IMR-90 (cell line): ENCODE data around the gene FKBP1B. TPM values are rescaled to one million over a fixed set of nuclear protein-coding genes. Genes with fewer than 3 reads are reported as not detected.
A peak's percentile ranks its signal among the peaks of the same experiment; 100 is the strongest.

Experiments
- ATAC-seq: fragments of 200-7000 bp; cut with Tn5 transposase; 2 replicates; pipeline ENCODE4 v1.9.1; 2020; ENCODE audit warnings: low read depth, mild to moderate bottlenecking, moderate library complexity
- BruUV-seq: library from RNA; stranded (reverse); fragments of 400-500 nt; replicated peaks from 2 replicates; lab custom pipeline; 2021; lab: Mats Ljungman, UMichigan
- CTCF ChIA-PET: fragments of 300-600 bp; formaldehyde crosslinking; extraction: SDS; loops from one replicate; lab custom pipeline; 2021; ENCODE audit warnings: antibody characterized with exemption; lab: Yijun Ruan, JAX
- POLR2A ChIA-PET: fragments of 300-600 bp; sonication (Branson Sonifier 250); formaldehyde crosslinking; loops from one replicate; lab custom pipeline; 2022; ENCODE audit warnings: antibody characterized with exemption; ENCODE audit not compliant: unreplicated experiment; lab: Charles Lee
- DNase-seq: peaks from one replicate; pipeline ENCODE4 v3.0.0; 2013
- H2AFZ ChIP-seq: replicated peaks from 2 replicates; pipeline ENCODE3; 2013; ENCODE audit warnings: low read length, mild to moderate bottlenecking; ENCODE audit not compliant: poor library complexity
- H2AK5ac ChIP-seq: 2 replicates; pipeline ENCODE4 v1.6.1; 2013; ENCODE audit warnings: low read depth, low read length, inconsistent platforms
- H2AK9ac ChIP-seq: replicated peaks from 2 replicates; pipeline ENCODE3; 2013; ENCODE audit warnings: mild to moderate bottlenecking, low read depth, low read length, moderate library complexity; ENCODE audit not compliant: poor library complexity
- H2BK120ac ChIP-seq: 2 replicates; pipeline ENCODE4 v1.6.1; 2013; ENCODE audit warnings: low read depth, low read length, inconsistent platforms
- H2BK15ac ChIP-seq: 3 replicates; pipeline ENCODE4 v1.6.1; 2013; ENCODE audit warnings: low read depth, low read length, inconsistent platforms
- H2BK20ac ChIP-seq: 2 replicates; pipeline ENCODE4 v1.6.1; 2013; ENCODE audit warnings: low read depth, mild to moderate bottlenecking, inconsistent platforms, low read length, moderate library complexity
- H2BK5ac ChIP-seq: 2 replicates; pipeline ENCODE4 v1.6.1; 2013; ENCODE audit warnings: mild to moderate bottlenecking, low read depth, low read length, inconsistent platforms; ENCODE audit not compliant: poor library complexity, severe bottlenecking
- H3K14ac ChIP-seq: replicated peaks from 2 replicates; pipeline ENCODE4 v1.6.1; 2013; ENCODE audit warnings: low read depth, low read length, inconsistent platforms
- H3K18ac ChIP-seq: 2 replicates; pipeline ENCODE4 v1.6.1; 2013; ENCODE audit warnings: low read depth, low read length, control low read depth
- H3K23ac ChIP-seq: 2 replicates; pipeline ENCODE4 v1.6.1; 2013; ENCODE audit warnings: low read depth, low read length, inconsistent platforms
- H3K27ac ChIP-seq: 2 replicates; pipeline ENCODE4 v1.5.1; 2013; ENCODE audit warnings: mild to moderate bottlenecking, control low read depth, low read length; ENCODE audit not compliant: insufficient read depth
- H3K27me3 ChIP-seq: 2 replicates; pipeline ENCODE4 v1.6.1; 2013; ENCODE audit warnings: low read length; ENCODE audit not compliant: control insufficient read depth, insufficient read depth
- H3K36me3 ChIP-seq: 2 replicates; pipeline ENCODE4 v1.6.1; 2013; ENCODE audit warnings: low read length, mixed read lengths; ENCODE audit not compliant: control insufficient read depth, insufficient read depth
- H3K4ac ChIP-seq: 2 replicates; pipeline ENCODE4 v1.6.1; 2013; ENCODE audit warnings: low read depth, low read length, inconsistent platforms
- H3K4me1 ChIP-seq: 2 replicates; pipeline ENCODE4 v1.6.1; 2013; ENCODE audit warnings: low read length, mixed read lengths; ENCODE audit not compliant: control insufficient read depth, insufficient read depth
- H3K4me2 ChIP-seq: 2 replicates; pipeline ENCODE4 v1.6.1; 2013; ENCODE audit warnings: low read depth, mild to moderate bottlenecking, control low read depth, low read length, moderate library complexity
- H3K4me3 ChIP-seq: 2 replicates; pipeline ENCODE4 v1.5.1; 2013; ENCODE audit warnings: low read depth, mild to moderate bottlenecking, control low read depth, low read length, moderate library complexity; ENCODE audit not compliant: insufficient read depth
- H3K56ac ChIP-seq: 2 replicates; pipeline ENCODE4 v1.6.1; 2013; ENCODE audit warnings: low read length, inconsistent platforms; ENCODE audit not compliant: insufficient read depth; ENCODE audit errors: extremely low read depth
- H3K79me1 ChIP-seq, 2 experiments: 2 replicates each; pipeline ENCODE4 v1.6.1; 2013; ENCODE audit warnings: low read length in 2 of 2, inconsistent platforms in 1 of 2, low read depth in 1 of 2
- H3K9ac ChIP-seq: 2 replicates; pipeline ENCODE4 v1.6.1; 2013; ENCODE audit warnings: low read depth, low read length, control low read depth
- H3K9me1 ChIP-seq: 2 replicates; pipeline ENCODE4 v1.6.1; 2013; ENCODE audit warnings: low read length, inconsistent platforms; ENCODE audit not compliant: insufficient read depth
- H3K9me3 ChIP-seq: 2 replicates; pipeline ENCODE4 v1.6.1; 2013; ENCODE audit warnings: low read length; ENCODE audit not compliant: control insufficient read depth, insufficient read depth
- H4K20me1 ChIP-seq: 2 replicates; pipeline ENCODE4 v1.6.1; 2013; ENCODE audit warnings: low read length, inconsistent platforms; ENCODE audit not compliant: insufficient read depth
- H4K5ac ChIP-seq: 2 replicates; pipeline ENCODE4 v1.6.1; 2013; ENCODE audit warnings: mild to moderate bottlenecking, low read depth, low read length, control low read depth
- H4K8ac ChIP-seq, 2 experiments: 2 replicates each; pipeline ENCODE4 v1.6.1; 2013; ENCODE audit warnings: low read depth in 2 of 2, low read length in 2 of 2, control low read depth in 1 of 2, inconsistent platforms in 1 of 2
- H4K91ac ChIP-seq: 2 replicates; pipeline ENCODE4 v1.6.1; 2013; ENCODE audit warnings: low read depth, low read length, inconsistent platforms; ENCODE audit not compliant: insufficient read depth
- BHLHE40 ChIP-seq: fragments of 150-350 bp; IDR thresholded peaks from 2 replicates; pipeline ENCODE4 v1.6.1; 2016; ENCODE audit warnings: mild to moderate bottlenecking, low read depth, low read length
- CEBPB ChIP-seq: IDR thresholded peaks from 2 replicates; pipeline ENCODE4 v1.6.1; 2012; ENCODE audit warnings: low read depth, low read length, improper control_type of control experiment
- CHD1 ChIP-seq: IDR thresholded peaks from 2 replicates; pipeline ENCODE4 v1.6.1; 2012; ENCODE audit warnings: low read depth, low read length, improper control_type of control experiment
- MAFK ChIP-seq: IDR thresholded peaks from 2 replicates; pipeline ENCODE4 v1.6.1; 2012; ENCODE audit warnings: low read depth, low read length, improper control_type of control experiment
- NFE2L2 ChIP-seq: fragments of 150-350 bp; IDR thresholded peaks from 2 replicates; pipeline ENCODE4 v1.6.1; 2016; ENCODE audit warnings: low read depth, mild to moderate bottlenecking, low read length
- POLR2A ChIP-seq: IDR thresholded peaks from 2 replicates; pipeline ENCODE4 v1.6.1; 2012; ENCODE audit warnings: mild to moderate bottlenecking, low read depth, low read length
- RCOR1 ChIP-seq: IDR thresholded peaks from 2 replicates; pipeline ENCODE4 v1.6.1; 2012; ENCODE audit warnings: mild to moderate bottlenecking, low read length, improper control_type of control experiment; ENCODE audit not compliant: insufficient replicate concordance
- RFX5 ChIP-seq: IDR thresholded peaks from 2 replicates; pipeline ENCODE4 v1.8.0; 2012; ENCODE audit warnings: low read depth, mild to moderate bottlenecking, low read length, moderate library complexity
- WGBS, 2 experiments: methylation state at CpG; one replicate each; pipeline versions ENCODE4 v1.1.5 to v1.1.7; 2013; ENCODE audit warnings: missing lambda C conversion rate in 2 of 2; ENCODE audit not compliant: insufficient read length in 1 of 2; ENCODE audit errors: extremely low coverage in 2 of 2; 5-methylcytosine and 5-hydroxymethylcytosine counted together
- dilution Hi-C: fragments of 300-500 bp; cut with HindIII; formaldehyde crosslinking; loops from one replicate; pipeline ENCODE4 v1.14.3; 2018; ENCODE audit warnings: low sequenced_read_pairs; ENCODE audit not compliant: unreplicated experiment
- in situ Hi-C: fragments of 300-500 bp; cut with MboI; formaldehyde crosslinking; loops from 3 replicates; pipeline ENCODE4 v1.14.3; 2019; ENCODE audit warnings: low sequenced_read_pairs, inconsistent platforms, mixed read lengths
- intact Hi-C: fragments of 100-400 bp; cut with micrococcal nuclease; formaldehyde crosslinking; loops from 2 replicates; pipeline ENCODE4 v1.10.0; 2022
- polyA plus RNA-seq, 3 experiments: library from polyadenylated mRNA; depleted of rRNA; stranded (reverse); fragments of >200 nt; gene quantifications; 2 replicates each; pipeline ENCODE4 v1.2.3, GENCODE V29; 2012; ENCODE audit warnings: low replicate concordance in 1 of 3
- total RNA-seq: library from RNA; depleted of rRNA; stranded (reverse); fragments of >200 nt; gene quantifications from 2 replicates; pipeline ENCODE4 v1.2.3, GENCODE V29; 2012
- TF ChIP-seq, protein P1 (sequence below): fragments of 150-350 bp; IDR thresholded peaks from 2 replicates; pipeline ENCODE4 v1.6.1; 2016; ENCODE audit warnings: low read depth, mild to moderate bottlenecking, low read length, moderate library complexity, borderline replicate concordance
- TF ChIP-seq, protein P2 (sequence below): fragments of 150-350 bp; IDR thresholded peaks from 2 replicates; pipeline ENCODE4 v1.6.1; 2017; ENCODE audit warnings: mild to moderate bottlenecking, antibody characterized with exemption, low read length, low read depth

FKBP1B gene
- total and polyA plus RNA-seq, 2 of the 4 experiments (the other 2 are of a cell fraction): 10.2 to 15.1 TPM

DNA sequence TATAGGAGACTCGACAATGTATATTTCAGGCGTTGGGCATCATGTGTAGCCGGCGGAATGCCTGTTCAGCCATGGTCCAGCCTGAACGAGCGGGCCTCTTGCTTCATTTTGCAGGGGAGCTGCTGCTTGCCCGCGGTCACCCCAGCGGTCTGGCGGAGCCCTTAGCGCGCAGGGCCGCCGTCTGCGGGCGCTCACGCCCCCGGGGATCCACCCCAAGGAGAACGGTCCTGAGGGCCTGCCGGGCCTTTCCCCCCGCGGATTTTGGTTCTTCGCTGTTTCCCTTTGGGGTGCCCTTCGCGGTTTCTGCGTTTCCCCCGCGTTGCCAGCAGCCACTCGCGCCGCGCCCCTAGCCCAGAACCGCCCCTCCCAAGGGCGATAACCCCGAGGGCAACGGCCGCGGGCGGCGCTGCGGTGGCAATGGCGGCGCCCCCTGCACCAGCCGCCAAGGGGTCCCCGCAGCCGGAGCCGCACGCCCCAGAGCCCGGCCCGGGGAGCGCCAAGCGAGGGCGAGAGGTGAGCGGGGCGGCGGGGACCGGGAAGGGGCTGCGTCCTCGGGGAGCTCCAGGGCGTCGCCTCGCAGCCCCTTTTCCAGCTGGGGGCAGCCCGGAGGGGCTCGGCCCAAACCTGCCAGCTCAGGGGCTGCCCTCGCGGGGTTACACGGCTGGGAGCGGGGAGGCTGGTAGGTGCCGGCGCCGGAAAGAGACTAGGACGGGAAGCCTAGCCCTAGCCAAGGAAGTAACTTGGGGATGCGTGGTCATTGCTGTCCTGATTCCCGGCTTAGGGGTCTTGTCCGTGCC lies 39.7 kb upstream of the FKBP1B start, which contains the start of gene MFSD2B (continued):
- TF ChIP-seq, protein P1, sequence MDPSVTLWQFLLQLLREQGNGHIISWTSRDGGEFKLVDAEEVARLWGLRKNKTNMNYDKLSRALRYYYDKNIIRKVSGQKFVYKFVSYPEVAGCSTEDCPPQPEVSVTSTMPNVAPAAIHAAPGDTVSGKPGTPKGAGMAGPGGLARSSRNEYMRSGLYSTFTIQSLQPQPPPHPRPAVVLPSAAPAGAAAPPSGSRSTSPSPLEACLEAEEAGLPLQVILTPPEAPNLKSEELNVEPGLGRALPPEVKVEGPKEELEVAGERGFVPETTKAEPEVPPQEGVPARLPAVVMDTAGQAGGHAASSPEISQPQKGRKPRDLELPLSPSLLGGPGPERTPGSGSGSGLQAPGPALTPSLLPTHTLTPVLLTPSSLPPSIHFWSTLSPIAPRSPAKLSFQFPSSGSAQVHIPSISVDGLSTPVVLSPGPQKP: no peak

DNA sequence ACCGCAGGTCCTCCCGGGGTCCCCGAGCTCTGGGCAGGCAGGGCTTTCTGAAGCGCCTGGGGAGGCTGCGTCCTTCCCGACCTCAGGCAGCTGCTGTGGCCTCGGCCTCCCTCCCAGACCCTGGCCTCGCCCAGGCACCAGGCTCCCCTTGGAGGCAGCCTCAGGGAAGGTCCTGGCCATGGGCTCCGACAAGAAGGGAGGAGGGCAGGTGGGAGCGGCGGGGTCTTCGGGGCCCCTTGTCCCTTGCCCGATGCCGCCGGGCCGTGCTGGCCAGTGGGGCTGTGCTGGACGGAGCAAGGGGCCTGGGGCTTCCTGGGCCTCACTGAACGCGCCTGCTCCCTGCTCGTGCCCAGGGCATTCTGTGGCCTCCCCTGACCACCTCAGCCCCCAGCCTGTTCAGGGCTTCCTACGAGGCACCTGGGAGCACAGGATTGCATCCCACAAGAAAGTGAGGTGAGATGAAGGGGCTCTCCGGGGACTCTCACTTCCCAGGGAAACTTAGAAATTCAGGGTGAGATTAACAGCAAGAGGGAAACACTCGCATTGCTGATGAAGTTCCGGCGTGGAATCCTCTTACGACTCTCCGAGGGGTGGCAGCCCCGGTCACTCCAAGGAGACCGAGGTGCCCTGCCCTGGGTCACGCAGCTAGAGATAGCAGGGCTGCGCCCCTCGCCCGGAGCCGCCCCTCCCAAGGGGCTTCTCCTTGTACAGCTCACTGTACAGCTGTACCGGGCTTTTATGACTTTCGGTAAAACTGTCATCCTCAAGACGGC lies 38.9 kb upstream of the FKBP1B start:
- H3K14ac ChIP-seq: no peak overlapping the region
- intact Hi-C loops: no loop called here
- ATAC-seq (peak; percentile 6; the same call in 1 of the 2 replicates), DNase-seq (no peak)
- no peak overlapping the region for H2BK5ac ChIP-seq
- peak overlapping the region; percentile 87 for H2AFZ ChIP-seq
- H2AK9ac ChIP-seq: no peak overlapping the region
- POLR2A ChIA-PET: no interaction called here
- no peaks in the 10 kb centered on the region for H3K36me3 ChIP-seq
- no peak overlapping the region for H2BK15ac ChIP-seq
- no TSS peak for BruUV-seq
- no peak overlapping the region; the same call in 1 of the 2 replicates for H3K4me2 ChIP-seq
- no peak overlapping the region; the same call in 1 of the 2 replicates for H2AK5ac ChIP-seq
- no peak overlapping the region; the same call in 1 of the 2 replicates for H4K5ac ChIP-seq
- H3K9me1 ChIP-seq: peaks cover 11% of the 10 kb centered on the region
- no peak overlapping the region for H3K4me3 ChIP-seq
- peaks cover 8% of the 10 kb centered on the region for H3K27me3 ChIP-seq
- no peaks in the 10 kb centered on the region for H4K20me1 ChIP-seq
- no peak overlapping the region for H3K56ac ChIP-seq
- CTCF ChIA-PET: no interaction called here
- H3K4ac ChIP-seq: peak overlapping the region; percentile 39; the same call in 1 of the 2 replicates
- H3K9ac ChIP-seq: no peak overlapping the region
- H3K23ac ChIP-seq: no peak overlapping the region
- H2BK20ac ChIP-seq: no peak overlapping the region
- no peak overlapping the region for H3K18ac ChIP-seq
- in situ Hi-C loops: no loop called here
- H4K8ac ChIP-seq: peak overlapping the region in 1 of 2 experiments; percentile 22; a peak in 1 of 4 replicates
- no peak overlapping the region for H3K27ac ChIP-seq
- 79% methylated on average over 18 of the region's 37 CpGs; no CpG with 5 or more reads in 1 of the 2 experiments for WGBS, 2 experiments
- dilution Hi-C loops: no loop called here
- no peaks in the 10 kb centered on the region; a peak in 1 of 4 replicates for H3K79me1 ChIP-seq
- H3K9me3 ChIP-seq: no peaks in the 10 kb centered on the region
- no peak overlapping the region for H4K91ac ChIP-seq
- H2BK120ac ChIP-seq: no peak overlapping the region
- H3K4me1 ChIP-seq: peaks cover 1% of the 10 kb centered on the region
- no peak for TF ChIP-seq CEBPB
- TF ChIP-seq BHLHE40: no peak
- TF ChIP-seq RCOR1: no peak
- TF ChIP-seq, protein P1: no peak
- TF ChIP-seq POLR2A: no peak
- TF ChIP-seq MAFK: no peak
- TF ChIP-seq RFX5: no peak
- no peak for TF ChIP-seq NFE2L2
- TF ChIP-seq CHD1: no peak
- TF ChIP-seq, protein P2, sequence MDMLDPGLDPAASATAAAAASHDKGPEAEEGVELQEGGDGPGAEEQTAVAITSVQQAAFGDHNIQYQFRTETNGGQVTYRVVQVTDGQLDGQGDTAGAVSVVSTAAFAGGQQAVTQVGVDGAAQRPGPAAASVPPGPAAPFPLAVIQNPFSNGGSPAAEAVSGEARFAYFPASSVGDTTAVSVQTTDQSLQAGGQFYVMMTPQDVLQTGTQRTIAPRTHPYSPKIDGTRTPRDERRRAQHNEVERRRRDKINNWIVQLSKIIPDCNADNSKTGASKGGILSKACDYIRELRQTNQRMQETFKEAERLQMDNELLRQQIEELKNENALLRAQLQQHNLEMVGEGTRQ: no peak
